ENCODE results near the gene HOXC13.

The HOXC13 gene

DNA sequence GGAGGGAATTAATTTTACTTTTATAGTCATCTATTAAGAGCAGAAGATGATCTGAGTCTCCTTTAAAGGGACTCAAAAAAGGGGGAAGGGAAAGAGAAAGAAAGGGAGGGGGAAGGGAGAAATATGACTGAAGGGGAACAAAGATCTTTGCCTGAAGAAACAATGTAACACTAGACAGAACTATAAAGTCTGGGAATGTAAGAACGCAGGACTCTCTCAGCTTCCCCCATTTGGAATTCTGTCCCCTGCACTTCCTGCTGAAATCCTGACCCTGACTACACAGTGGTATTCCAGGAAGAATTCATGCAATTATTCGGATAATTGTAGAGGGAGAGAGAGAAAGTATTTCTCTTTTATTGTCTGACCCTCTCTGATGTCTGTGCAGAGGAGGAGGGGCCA, 25.7 kb downstream of the HOXC13 start (continued):
- TF ChIP-seq HIC1 (tag by site-specific recombination; IDR thresholded peaks at IDR 0.05) (no peak), SALL2 (tag by site-specific recombination; IDR thresholded peaks at IDR 0.05; ENCODE audit: borderline replicate concordance) (no peak), ZNF335 (tag by site-specific recombination; conservative IDR thresholded peaks at IDR 0.05) (peak; percentile 29)
- TF ChIP-seq, protein P1, sequence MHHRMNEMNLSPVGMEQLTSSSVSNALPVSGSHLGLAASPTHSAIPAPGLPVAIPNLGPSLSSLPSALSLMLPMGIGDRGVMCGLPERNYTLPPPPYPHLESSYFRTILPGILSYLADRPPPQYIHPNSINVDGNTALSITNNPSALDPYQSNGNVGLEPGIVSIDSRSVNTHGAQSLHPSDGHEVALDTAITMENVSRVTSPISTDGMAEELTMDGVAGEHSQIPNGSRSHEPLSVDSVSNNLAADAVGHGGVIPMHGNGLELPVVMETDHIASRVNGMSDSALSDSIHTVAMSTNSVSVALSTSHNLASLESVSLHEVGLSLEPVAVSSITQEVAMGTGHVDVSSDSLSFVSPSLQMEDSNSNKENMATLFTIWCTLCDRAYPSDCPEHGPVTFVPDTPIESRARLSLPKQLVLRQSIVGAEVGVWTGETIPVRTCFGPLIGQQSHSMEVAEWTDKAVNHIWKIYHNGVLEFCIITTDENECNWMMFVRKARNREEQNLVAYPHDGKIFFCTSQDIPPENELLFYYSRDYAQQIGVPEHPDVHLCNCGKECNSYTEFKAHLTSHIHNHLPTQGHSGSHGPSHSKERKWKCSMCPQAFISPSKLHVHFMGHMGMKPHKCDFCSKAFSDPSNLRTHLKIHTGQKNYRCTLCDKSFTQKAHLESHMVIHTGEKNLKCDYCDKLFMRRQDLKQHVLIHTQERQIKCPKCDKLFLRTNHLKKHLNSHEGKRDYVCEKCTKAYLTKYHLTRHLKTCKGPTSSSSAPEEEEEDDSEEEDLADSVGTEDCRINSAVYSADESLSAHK (tag by site-specific recombination; IDR thresholded peaks at IDR 0.05), result peak; percentile 24; the same call in 1 of the 2 replicates

GRCh38 chr12:53965281-53966084, 26.9 kb downstream of the HOXC13 start:
- Histone ChIP-seq H3K9me3 (ENCODE audit: control insufficient read depth, insufficient read depth, low read depth, low read length) (no peaks in the 10 kb centered on the region), H3K4me3 (ENCODE audit: low read depth, low read length) (no peak overlapping the region), H3K4me1 (ENCODE audit: control insufficient read depth, insufficient read depth, low read length) (peaks cover 64% of the 10 kb centered on the region), H3K27ac (ENCODE audit: extremely low read depth, low read depth, low read length) (peak overlapping the region; percentile 96), H3K36me3 (ENCODE audit: control insufficient read depth in 2 of 2, insufficient read depth in 1 of 2, low read length in 2 of 2) (peaks cover 0 to 8% of the 10 kb centered on the region in 2 experiments; a peak in 1 of 3 replicates)
- POLR2A ChIA-PET, result interaction anchor here (1.3 kb wide), 1 partner anchor 24 kb away, joined by 3 read pairs; no protein-coding TSS in a partner anchor
- CTCF ChIA-PET, result interaction anchor here (0.7 to 1.5 kb wide), 2 partner anchors 13 to 56 kb away, joined by 4 to 5 read pairs; no protein-coding TSS in a partner anchor
- no peak for TF ChIP-seq ZNF132 (tag by site-specific recombination; IDR thresholded peaks at IDR 0.05; ENCODE audit: borderline replicate concordance)
- peak; percentile 73; the same call in 1 of the 2 replicates for TF ChIP-seq SCRT2 (tag by site-specific recombination; IDR thresholded peaks at IDR 0.05)
- peak; percentile 46; the same call in 1 of the 2 replicates for TF ChIP-seq ZFHX2 (tag by site-specific recombination; conservative IDR thresholded peaks at IDR 0.05)
- no peak for TF ChIP-seq ZNF175 (tag by site-specific recombination; IDR thresholded peaks at IDR 0.05)
- TF ChIP-seq, protein P2, sequence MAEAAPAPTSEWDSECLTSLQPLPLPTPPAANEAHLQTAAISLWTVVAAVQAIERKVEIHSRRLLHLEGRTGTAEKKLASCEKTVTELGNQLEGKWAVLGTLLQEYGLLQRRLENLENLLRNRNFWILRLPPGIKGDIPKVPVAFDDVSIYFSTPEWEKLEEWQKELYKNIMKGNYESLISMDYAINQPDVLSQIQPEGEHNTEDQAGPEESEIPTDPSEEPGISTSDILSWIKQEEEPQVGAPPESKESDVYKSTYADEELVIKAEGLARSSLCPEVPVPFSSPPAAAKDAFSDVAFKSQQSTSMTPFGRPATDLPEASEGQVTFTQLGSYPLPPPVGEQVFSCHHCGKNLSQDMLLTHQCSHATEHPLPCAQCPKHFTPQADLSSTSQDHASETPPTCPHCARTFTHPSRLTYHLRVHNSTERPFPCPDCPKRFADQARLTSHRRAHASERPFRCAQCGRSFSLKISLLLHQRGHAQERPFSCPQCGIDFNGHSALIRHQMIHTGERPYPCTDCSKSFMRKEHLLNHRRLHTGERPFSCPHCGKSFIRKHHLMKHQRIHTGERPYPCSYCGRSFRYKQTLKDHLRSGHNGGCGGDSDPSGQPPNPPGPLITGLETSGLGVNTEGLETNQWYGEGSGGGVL (tag by site-specific recombination; IDR thresholded peaks at IDR 0.05), result no peak
- no peak for TF ChIP-seq ZNF48 (tag by site-specific recombination; IDR thresholded peaks at IDR 0.05)
- 0 out of 2 replicates have a peak, but pooled peaks have one; percentile 30 for TF ChIP-seq FEZF1 (tag by site-specific recombination; IDR thresholded peaks at IDR 0.05)
- no peak for TF ChIP-seq ZNF677 (tag by site-specific recombination; IDR thresholded peaks at IDR 0.05)
- TF ChIP-seq ZNF426 (tag by site-specific recombination; IDR thresholded peaks at IDR 0.05), result no peak
- TF ChIP-seq ZNF366 (tag by site-specific recombination; conservative IDR thresholded peaks at IDR 0.05), result peak; percentile 98
- TF ChIP-seq PRDM6 (tag by site-specific recombination; IDR thresholded peaks at IDR 0.05), result no peak
- TF ChIP-seq SALL2 (tag by site-specific recombination; IDR thresholded peaks at IDR 0.05; ENCODE audit: borderline replicate concordance), result peak; percentile 49; the same call in 1 of the 2 replicates
- TF ChIP-seq, protein P3, sequence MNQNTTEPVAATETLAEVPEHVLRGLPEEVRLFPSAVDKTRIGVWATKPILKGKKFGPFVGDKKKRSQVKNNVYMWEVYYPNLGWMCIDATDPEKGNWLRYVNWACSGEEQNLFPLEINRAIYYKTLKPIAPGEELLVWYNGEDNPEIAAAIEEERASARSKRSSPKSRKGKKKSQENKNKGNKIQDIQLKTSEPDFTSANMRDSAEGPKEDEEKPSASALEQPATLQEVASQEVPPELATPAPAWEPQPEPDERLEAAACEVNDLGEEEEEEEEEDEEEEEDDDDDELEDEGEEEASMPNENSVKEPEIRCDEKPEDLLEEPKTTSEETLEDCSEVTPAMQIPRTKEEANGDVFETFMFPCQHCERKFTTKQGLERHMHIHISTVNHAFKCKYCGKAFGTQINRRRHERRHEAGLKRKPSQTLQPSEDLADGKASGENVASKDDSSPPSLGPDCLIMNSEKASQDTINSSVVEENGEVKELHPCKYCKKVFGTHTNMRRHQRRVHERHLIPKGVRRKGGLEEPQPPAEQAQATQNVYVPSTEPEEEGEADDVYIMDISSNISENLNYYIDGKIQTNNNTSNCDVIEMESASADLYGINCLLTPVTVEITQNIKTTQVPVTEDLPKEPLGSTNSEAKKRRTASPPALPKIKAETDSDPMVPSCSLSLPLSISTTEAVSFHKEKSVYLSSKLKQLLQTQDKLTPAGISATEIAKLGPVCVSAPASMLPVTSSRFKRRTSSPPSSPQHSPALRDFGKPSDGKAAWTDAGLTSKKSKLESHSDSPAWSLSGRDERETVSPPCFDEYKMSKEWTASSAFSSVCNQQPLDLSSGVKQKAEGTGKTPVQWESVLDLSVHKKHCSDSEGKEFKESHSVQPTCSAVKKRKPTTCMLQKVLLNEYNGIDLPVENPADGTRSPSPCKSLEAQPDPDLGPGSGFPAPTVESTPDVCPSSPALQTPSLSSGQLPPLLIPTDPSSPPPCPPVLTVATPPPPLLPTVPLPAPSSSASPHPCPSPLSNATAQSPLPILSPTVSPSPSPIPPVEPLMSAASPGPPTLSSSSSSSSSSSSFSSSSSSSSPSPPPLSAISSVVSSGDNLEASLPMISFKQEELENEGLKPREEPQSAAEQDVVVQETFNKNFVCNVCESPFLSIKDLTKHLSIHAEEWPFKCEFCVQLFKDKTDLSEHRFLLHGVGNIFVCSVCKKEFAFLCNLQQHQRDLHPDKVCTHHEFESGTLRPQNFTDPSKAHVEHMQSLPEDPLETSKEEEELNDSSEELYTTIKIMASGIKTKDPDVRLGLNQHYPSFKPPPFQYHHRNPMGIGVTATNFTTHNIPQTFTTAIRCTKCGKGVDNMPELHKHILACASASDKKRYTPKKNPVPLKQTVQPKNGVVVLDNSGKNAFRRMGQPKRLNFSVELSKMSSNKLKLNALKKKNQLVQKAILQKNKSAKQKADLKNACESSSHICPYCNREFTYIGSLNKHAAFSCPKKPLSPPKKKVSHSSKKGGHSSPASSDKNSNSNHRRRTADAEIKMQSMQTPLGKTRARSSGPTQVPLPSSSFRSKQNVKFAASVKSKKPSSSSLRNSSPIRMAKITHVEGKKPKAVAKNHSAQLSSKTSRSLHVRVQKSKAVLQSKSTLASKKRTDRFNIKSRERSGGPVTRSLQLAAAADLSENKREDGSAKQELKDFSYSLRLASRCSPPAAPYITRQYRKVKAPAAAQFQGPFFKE (tag by site-specific recombination; IDR thresholded peaks at IDR 0.05; ENCODE audit: borderline replicate concordance), result no peak
- TF ChIP-seq KLF16 (tag by site-specific recombination; IDR thresholded peaks at IDR 0.05), result no peak
- no peak for TF ChIP-seq ZNF174 (tag by site-specific recombination; IDR thresholded peaks at IDR 0.05)
- TF ChIP-seq ZNF274 (IDR thresholded peaks at IDR 0.05; ENCODE audit: low read length), result no peak
- TF ChIP-seq ZNF274 (tag by site-specific recombination; IDR thresholded peaks at IDR 0.05; ENCODE audit: borderline replicate concordance), result no peak

Measured in HEK293 (cell line).